Heart right ventricle (tissue), 16 donors: Measurements from ENCODE around the gene DGCR2. TPM values are rescaled to one million over a fixed set of nuclear protein-coding genes. Genes with fewer than 3 reads are reported as not detected.

Experiments
- ATAC-seq, 8 donors: fragments of 200-7000 bp; cut with Tn5 transposase; one replicate each; pipeline ENCODE4 v1.9.1; 2020; ENCODE audit warnings: mild to moderate bottlenecking in 8 of 8, moderate library complexity in 8 of 8, moderate number of reproducible peaks in 1 of 8
- DNase-seq, 2 donors: peaks; one replicate each; pipeline ENCODE4 v3.0.0-alpha.2; 2020
- H3K27ac ChIP-seq, 10 donors: fragments of 200-600 bp; sonication (generic) in 2 of 10; one replicate each; pipeline versions ENCODE4 v1.5.0 to v1.8.0; 2020 to 2022; ENCODE audit warnings: mild to moderate bottlenecking in 3 of 10
- H3K27me3 ChIP-seq, 7 donors: fragments of 200-600 bp; one replicate each; pipeline ENCODE4 v1.8.0; 2021 to 2022; ENCODE audit warnings: mild to moderate bottlenecking in 2 of 7
- H3K36me3 ChIP-seq, 9 donors: fragments of 200-600 bp; sonication (generic) in 1 of 9; one replicate each; pipeline versions ENCODE4 v1.5.0 to v1.8.0; 2020 to 2022; ENCODE audit warnings: mild to moderate bottlenecking in 2 of 9
- H3K4me1 ChIP-seq, 9 donors: fragments of 200-600 bp; sonication (generic) in 1 of 9; one replicate each; pipeline versions ENCODE4 v1.5.0 to v1.8.0; 2020 to 2022; ENCODE audit warnings: mild to moderate bottlenecking in 4 of 9
- H3K4me3 ChIP-seq, 10 donors: fragments of 200-600 bp; sonication (generic) in 2 of 10; one replicate each; pipeline versions ENCODE4 v1.5.0 to v1.8.0; 2020 to 2022; ENCODE audit warnings: mild to moderate bottlenecking in 7 of 10, moderate library complexity in 2 of 10
- H3K9me3 ChIP-seq, 11 donors: fragments of 200-600 bp in 10 of 11; sonication (generic) in 2 of 11; one replicate each; pipeline versions ENCODE4 v1.5.0 to v1.8.0; 2013 to 2022; ENCODE audit warnings: mild to moderate bottlenecking in 2 of 11, control low read depth in 1 of 11, moderate library complexity in 1 of 11
- WGBS, 2 donors: extraction: QIAGEN DNeasy Blood & Tissue Kit; methylation state at CpG; one replicate each; pipeline ENCODE4 v1.1.7; 2013; ENCODE audit warnings: inconsistent platforms in 1 of 2; 5-methylcytosine and 5-hydroxymethylcytosine counted together
- intact Hi-C, 10 donors: fragments of 100-400 bp; cut with DNase I; formaldehyde crosslinking; loops; one replicate each; pipeline versions ENCODE4 v1.11.1 to v1.14.2; 2022
- polyA plus RNA-seq, 2 donors: library from polyadenylated mRNA; stranded (reverse); fragments of 200-250 nt; gene quantifications; one replicate each; pipeline ENCODE4 v1.2.3, GENCODE V29; 2013
- total RNA-seq, 10 donors: library from RNA; stranded (reverse); fragmentation: NEBNext Ultra II Directional in 3 of 10; extraction: Animal tissue kit (Norgen Biotek cat#: 25700) in 3 of 10; gene quantifications; one replicate each; pipeline versions ENCODE4 v1.2.1 to v1.2.4, GENCODE V29; 2021 to 2023
- TF ChIP-seq, protein P1 (sequence below), 9 donors: fragments of 200-600 bp; sonication (generic) in 2 of 9; IDR thresholded peaks; one replicate each; pipeline versions ENCODE4 v1.5.0 to v1.8.0; 2021 to 2022; ENCODE audit warnings: antibody characterized with exemption in 9 of 9, mild to moderate bottlenecking in 5 of 9, moderate library complexity in 1 of 9
- donor health status: Arrhythmogenic right ventricular cardiomyopathy.
- donor health status: ischemic (EF 13 %, LVEDD 7.1; RV severe dilation, severe dysfunction).
- donor health status: healthy with polysubstance abuse.
- donor health status: DM: no; HTN: yes; CAD: no.
- donor health status: DM: no; HTN: no; CAD: no.
- donor health status: ischemic (EF 25% LVEDD 6.9; RV normal size, moderate dysfunction).
- donor health status: ischemic (EF 25% LVEDD 5.7; RV mildly dilated, moderate dysfunction).
- donor health status: healthy.
- donor health status: DM: yes; HTN: yes; CAD: no.
- donor health status: Ischemic cardiomyopathy.
- donor health status: ischemic (EF 35%, LVEDD 5.7; RV mildly dilated, moderate dysfunction).
- donor health status: nonischemic (EF 11% LVEDD 7.7; RV severe dilation, severe dysfunction).
- donor health status: DM: yes; HTN: yes; CAD: no.
- donor health status: PGD.
- donor health status: ischemic (EF 29% LVEDD 5.4; RV normal size, mild dysfunction).
- donor health status: nonischemic (EF 23%, LVEDD 6.1; RV moderate dilation, normal function).

DGCR2 gene
- total and polyA plus RNA-seq, 12 donors: 17.0 to 58.0 (median 39.1) TPM

DNA sequence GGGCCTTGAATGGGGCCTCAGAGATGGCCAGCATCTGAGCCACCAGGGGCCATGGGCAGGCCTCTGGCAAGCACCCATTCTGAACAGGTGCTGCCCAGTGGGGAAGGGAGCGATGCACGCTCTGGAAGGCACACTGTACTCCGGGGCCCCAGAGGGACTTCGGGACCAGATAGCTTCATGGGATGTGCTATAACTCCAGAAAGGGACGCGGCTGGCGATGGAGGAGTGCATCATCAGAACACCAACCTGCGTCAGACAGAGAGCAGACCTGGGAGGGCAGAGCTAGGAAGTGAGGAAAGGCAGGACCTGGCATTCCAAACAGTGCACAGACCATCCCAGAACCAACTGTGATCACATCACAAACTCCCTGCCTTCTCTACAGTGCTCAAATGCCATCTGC is 16.8 kb downstream of the DGCR2 start:
- Histone ChIP-seq H3K4me1 (peaks cover 13 to 64% (median 49%) of the 10 kb centered on the region in 9 donors), H3K36me3 (peaks cover 0 to under 1% (median 0%) of the 10 kb centered on the region in 9 donors), H3K27ac (no peak overlapping the region), H3K4me3 (no peak overlapping the region), H3K9me3 (no peaks in the 10 kb centered on the region), H3K27me3 (no peaks in the 10 kb centered on the region)
- TF ChIP-seq, protein P1, sequence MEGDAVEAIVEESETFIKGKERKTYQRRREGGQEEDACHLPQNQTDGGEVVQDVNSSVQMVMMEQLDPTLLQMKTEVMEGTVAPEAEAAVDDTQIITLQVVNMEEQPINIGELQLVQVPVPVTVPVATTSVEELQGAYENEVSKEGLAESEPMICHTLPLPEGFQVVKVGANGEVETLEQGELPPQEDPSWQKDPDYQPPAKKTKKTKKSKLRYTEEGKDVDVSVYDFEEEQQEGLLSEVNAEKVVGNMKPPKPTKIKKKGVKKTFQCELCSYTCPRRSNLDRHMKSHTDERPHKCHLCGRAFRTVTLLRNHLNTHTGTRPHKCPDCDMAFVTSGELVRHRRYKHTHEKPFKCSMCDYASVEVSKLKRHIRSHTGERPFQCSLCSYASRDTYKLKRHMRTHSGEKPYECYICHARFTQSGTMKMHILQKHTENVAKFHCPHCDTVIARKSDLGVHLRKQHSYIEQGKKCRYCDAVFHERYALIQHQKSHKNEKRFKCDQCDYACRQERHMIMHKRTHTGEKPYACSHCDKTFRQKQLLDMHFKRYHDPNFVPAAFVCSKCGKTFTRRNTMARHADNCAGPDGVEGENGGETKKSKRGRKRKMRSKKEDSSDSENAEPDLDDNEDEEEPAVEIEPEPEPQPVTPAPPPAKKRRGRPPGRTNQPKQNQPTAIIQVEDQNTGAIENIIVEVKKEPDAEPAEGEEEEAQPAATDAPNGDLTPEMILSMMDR (IDR thresholded peaks at IDR 0.05): no peak
- WGBS, 2 donors: 96 to 99% methylated on average over 8 of the region's 8 CpGs
- ATAC-seq (no peak), DNase-seq (no peak)
- intact Hi-C loops: no loop called here

DNA sequence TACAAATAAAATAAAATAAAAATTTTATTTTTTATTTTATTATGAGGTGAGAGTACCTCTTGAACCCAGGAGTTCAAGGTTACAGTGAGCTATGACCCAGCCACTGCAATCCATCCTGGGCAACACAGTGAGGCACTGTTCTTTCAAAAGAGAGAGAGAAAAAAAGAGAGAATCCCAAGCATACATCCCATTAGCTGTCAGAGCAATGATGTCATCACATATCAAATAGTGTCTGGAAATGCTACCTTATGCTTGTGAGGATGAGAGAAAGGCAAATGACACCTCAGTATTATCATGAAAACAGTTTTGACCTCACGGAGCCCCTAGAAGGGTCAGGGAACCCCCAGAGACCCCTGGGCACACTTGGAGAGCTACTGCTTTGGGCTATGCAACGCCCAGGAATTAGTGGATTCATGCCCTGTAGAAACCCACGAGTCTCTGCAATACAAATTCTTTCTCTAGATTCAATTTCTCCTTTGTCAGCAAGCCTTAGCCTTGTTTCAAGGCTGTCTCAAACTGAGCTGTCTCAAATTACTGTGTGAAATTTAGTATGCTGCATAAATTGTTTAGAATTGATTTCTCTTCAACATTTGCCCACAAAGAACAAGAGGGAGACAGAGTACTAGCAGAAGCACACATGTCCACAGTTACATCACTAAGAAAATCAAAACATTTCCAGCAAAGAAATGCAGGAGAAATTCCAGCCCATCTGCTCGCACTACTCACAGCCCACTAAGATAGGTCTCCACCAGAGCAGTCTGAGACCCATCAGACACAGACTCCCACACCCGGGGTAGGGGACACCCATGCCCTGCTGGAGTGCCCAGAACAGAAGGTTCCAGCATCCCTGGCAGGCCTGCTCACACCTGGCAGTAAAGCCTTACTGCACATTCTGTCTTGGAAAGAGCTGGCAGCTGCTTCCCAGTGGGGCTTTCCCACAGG is 18.1 kb downstream of the DGCR2 start:
- Histone ChIP-seq H3K27me3 (no peaks in the 10 kb centered on the region), H3K36me3 (peaks cover 0 to 6% (median 0%) of the 10 kb centered on the region in 9 donors), H3K4me3 (no peak overlapping the region), H3K27ac (no peak overlapping the region), H3K9me3 (no peaks in the 10 kb centered on the region), H3K4me1 (peaks cover 9 to 51% (median 36%) of the 10 kb centered on the region in 9 donors)
- DNase-seq (no peak), ATAC-seq (peak in 2 of 8 donors; percentile 10 to 45)
- 73 to 76% methylated on average over 5 of the region's 5 CpGs for WGBS, 2 donors
- TF ChIP-seq, protein P1 (IDR thresholded peaks at IDR 0.05): no peak
- intact Hi-C loops: no loop called here

- peaks cover 0 to 21% (median 5%) of the 10 kb centered on the region in 9 donors for H3K4me1 ChIP-seq
- 61 to 63% methylated on average over 4 of the region's 4 CpGs for WGBS, 2 donors
- TF ChIP-seq, protein P1 (IDR thresholded peaks at IDR 0.05): no peak
- no peak overlapping the region for H3K4me3 ChIP-seq
- H3K9me3 ChIP-seq: no peaks in the 10 kb centered on the region
- H3K27ac ChIP-seq: peak overlapping the region in 1 of 10 donors; percentile 29
- ATAC-seq (peak in 1 of 8 donors; percentile 37), DNase-seq (no peak)
- H3K36me3 ChIP-seq: peaks cover 0 to 31% (median 0%) of the 10 kb centered on the region in 9 donors
- intact Hi-C loops: no loop called here
- H3K27me3 ChIP-seq: no peaks in the 10 kb centered on the region
Measured at GRCh38 chr22:19098157-19098556, 24.1 kb downstream of the DGCR2 start.

GRCh38 chr22:19097518-19097917 is 24.7 kb downstream of the DGCR2 start:
- 75 to 77% methylated on average over 3 of the region's 3 CpGs for WGBS, 2 donors
- Histone ChIP-seq H3K36me3 (peaks cover 0 to 31% (median 0%) of the 10 kb centered on the region in 9 donors), H3K9me3 (no peaks in the 10 kb centered on the region), H3K4me3 (no peak overlapping the region), H3K27me3 (no peaks in the 10 kb centered on the region), H3K27ac (peak overlapping the region in 1 of 10 donors; percentile 29), H3K4me1 (peaks cover 0 to 21% (median 5%) of the 10 kb centered on the region in 9 donors)
- DNase-seq (no peak), ATAC-seq (peak in 1 of 8 donors; percentile 22)
- TF ChIP-seq, protein P1 (IDR thresholded peaks at IDR 0.05): no peak
- intact Hi-C loops: no loop called here
